Measurements from ENCODE around the gene MIEN1.
"Not testable (repeated sequence)": the region's sequence is repeated elsewhere in the genome, so short reads cannot be mapped to it uniquely, and the experiment has no call there.

Gene MIEN1

GRCh38 chr17:39755554-39756379 is 25.4 kb upstream of the MIEN1 start:
- no peak for DNase-seq

- no peak for DNase-seq
Measured at GRCh38 chr17:39754958-39755553, 24.7 kb upstream of the MIEN1 start.

- DNase-seq, result no peak
Measured at GRCh38 chr17:39754161-39754957, 24.0 kb upstream of the MIEN1 start.

GRCh38 chr17:39753514-39754160 is 23.3 kb upstream of the MIEN1 start:
- no peak for DNase-seq

GRCh38 chr17:39752241-39752881 is 22.0 kb upstream of the MIEN1 start:
- no peak for DNase-seq

- DNase-seq, result no peak
Measured at GRCh38 chr17:39751637-39752036, 21.3 kb upstream of the MIEN1 start.

- no peak for DNase-seq
Measured at GRCh38 chr17:39751016-39751543, 20.7 kb upstream of the MIEN1 start.

GRCh38 chr17:39750131-39751015 is 20.0 kb upstream of the MIEN1 start:
- no peak for DNase-seq

- not testable (repeated sequence) for DNase-seq
Measured at GRCh38 chr17:39748444-39749034, 18.2 kb upstream of the MIEN1 start.

- no peak for DNase-seq
Measured at GRCh38 chr17:39747745-39748144, 17.4 kb upstream of the MIEN1 start.

- DNase-seq, result no peak
Measured at GRCh38 chr17:39746145-39746461, 15.8 kb upstream of the MIEN1 start.

- DNase-seq, result no peak
Measured at GRCh38 chr17:39745335-39746144, 15.2 kb upstream of the MIEN1 start.

- no peak for DNase-seq
Measured at GRCh38 chr17:39744836-39745215, 14.5 kb upstream of the MIEN1 start.

GRCh38 chr17:39744075-39744835 is 13.9 kb upstream of the MIEN1 start:
- DNase-seq, result no peak

- DNase-seq, result no peak
Measured at GRCh38 chr17:39742856-39743436, 12.6 kb upstream of the MIEN1 start.

- no peak for DNase-seq
Measured at GRCh38 chr17:39742126-39742855, 12.0 kb upstream of the MIEN1 start.

GRCh38 chr17:39740357-39741111 is 10.2 kb upstream of the MIEN1 start:
- no peak for DNase-seq

All from cerebellar nuclear complex (tissue), 1 donor.